ENCODE results near the gene STARD6.
"Not testable (repeated sequence)": the region's sequence is repeated elsewhere in the genome, so short reads cannot be mapped to it uniquely, and the experiment has no call there.

The STARD6 gene

GRCh38 chr18:54335638-54336173, 22.0 kb downstream of the STARD6 start:
- DNase-seq, result no peak

- peak; percentile 18 for DNase-seq
Observed at GRCh38 chr18:54330768-54331548, 26.7 kb downstream of the STARD6 start.

GRCh38 chr18:54329787-54330186, 27.9 kb downstream of the STARD6 start:
- DNase-seq, result no peak

GRCh38 chr18:54327818-54328217, 29.8 kb downstream of the STARD6 start:
- no peak for DNase-seq

- no peak for DNase-seq
Observed at GRCh38 chr18:54323970-54324369, 33.7 kb downstream of the STARD6 start.

GRCh38 chr18:54323561-54323960, 34.1 kb downstream of the STARD6 start:
- no peak for DNase-seq

GRCh38 chr18:54316071-54316820, 41.4 kb downstream of the STARD6 start:
- DNase-seq, result peak; percentile 4

- not testable (repeated sequence) for DNase-seq
Observed at GRCh38 chr18:54309564-54309963, 48.1 kb downstream of the STARD6 start.

- no peak for DNase-seq
Observed at GRCh38 chr18:54303408-54303807, 54.2 kb downstream of the STARD6 start.

- not testable (repeated sequence) for DNase-seq
Observed at GRCh38 chr18:54298991-54299390, 58.7 kb downstream of the STARD6 start.

- DNase-seq, result peak; percentile 24
Observed at GRCh38 chr18:54296062-54296461, 61.6 kb downstream of the STARD6 start.

GRCh38 chr18:54294274-54294673, 63.4 kb downstream of the STARD6 start:
- DNase-seq, result no peak

GRCh38 chr18:54284981-54285785, 72.5 kb downstream of the STARD6 start:
- DNase-seq, result no peak

GRCh38 chr18:54284535-54284934, 73.1 kb downstream of the STARD6 start:
- DNase-seq, result no peak

- peak; percentile 33 for DNase-seq
Observed at GRCh38 chr18:54280220-54280569, 77.5 kb downstream of the STARD6 start.

- DNase-seq, result no peak
Observed at GRCh38 chr18:54279477-54280219, 78.0 kb downstream of the STARD6 start.

- DNase-seq, result no peak
Observed at GRCh38 chr18:54278615-54279014, 79.0 kb downstream of the STARD6 start.

- no peak for DNase-seq
Observed at GRCh38 chr18:54277899-54278298, 79.8 kb downstream of the STARD6 start.
